Heart right ventricle (tissue), 16 donors: ENCODE measurements around the gene TARP.

ENCODE experiments used
- ATAC-seq, 8 donors: fragments of 200-7000 bp; cut with Tn5 transposase; one replicate each; pipeline ENCODE4 v1.9.1; 2020; ENCODE audit warnings: mild to moderate bottlenecking in 8 of 8, moderate library complexity in 8 of 8, moderate number of reproducible peaks in 1 of 8
- DNase-seq, 2 donors: peaks; one replicate each; pipeline ENCODE4 v3.0.0-alpha.2; 2020
- H3K27ac ChIP-seq, 10 donors: fragments of 200-600 bp; sonication (generic) in 2 of 10; one replicate each; pipeline versions ENCODE4 v1.5.0 to v1.8.0; 2020 to 2022; ENCODE audit warnings: mild to moderate bottlenecking in 3 of 10
- H3K27me3 ChIP-seq, 7 donors: fragments of 200-600 bp; one replicate each; pipeline ENCODE4 v1.8.0; 2021 to 2022; ENCODE audit warnings: mild to moderate bottlenecking in 2 of 7
- H3K36me3 ChIP-seq, 9 donors: fragments of 200-600 bp; sonication (generic) in 1 of 9; one replicate each; pipeline versions ENCODE4 v1.5.0 to v1.8.0; 2020 to 2022; ENCODE audit warnings: mild to moderate bottlenecking in 2 of 9
- H3K4me1 ChIP-seq, 9 donors: fragments of 200-600 bp; sonication (generic) in 1 of 9; one replicate each; pipeline versions ENCODE4 v1.5.0 to v1.8.0; 2020 to 2022; ENCODE audit warnings: mild to moderate bottlenecking in 4 of 9
- H3K4me3 ChIP-seq, 10 donors: fragments of 200-600 bp; sonication (generic) in 2 of 10; one replicate each; pipeline versions ENCODE4 v1.5.0 to v1.8.0; 2020 to 2022; ENCODE audit warnings: mild to moderate bottlenecking in 7 of 10, moderate library complexity in 2 of 10
- H3K9me3 ChIP-seq, 11 donors: fragments of 200-600 bp in 10 of 11; sonication (generic) in 2 of 11; one replicate each; pipeline versions ENCODE4 v1.5.0 to v1.8.0; 2013 to 2022; ENCODE audit warnings: mild to moderate bottlenecking in 2 of 11, control low read depth in 1 of 11, moderate library complexity in 1 of 11
- CTCF ChIP-seq, 9 donors: fragments of 200-600 bp; sonication (generic) in 2 of 9; IDR thresholded peaks; one replicate each; pipeline versions ENCODE4 v1.5.0 to v1.8.0; 2021 to 2022; ENCODE audit warnings: antibody characterized with exemption in 9 of 9, mild to moderate bottlenecking in 5 of 9, moderate library complexity in 1 of 9
- WGBS, 2 donors: extraction: QIAGEN DNeasy Blood & Tissue Kit; methylation state at CpG; one replicate each; pipeline ENCODE4 v1.1.7; 2013; ENCODE audit warnings: inconsistent platforms in 1 of 2; 5-methylcytosine and 5-hydroxymethylcytosine counted together
- intact Hi-C, 10 donors: fragments of 100-400 bp; cut with DNase I; formaldehyde crosslinking; loops; one replicate each; pipeline versions ENCODE4 v1.11.1 to v1.14.2; 2022
- donor health status: Arrhythmogenic right ventricular cardiomyopathy.
- donor health status: ischemic (EF 13 %, LVEDD 7.1; RV severe dilation, severe dysfunction).
- donor health status: healthy with polysubstance abuse.
- donor health status: DM: no; HTN: yes; CAD: no.
- donor health status: DM: no; HTN: no; CAD: no.
- donor health status: ischemic (EF 25% LVEDD 6.9; RV normal size, moderate dysfunction).
- donor health status: ischemic (EF 25% LVEDD 5.7; RV mildly dilated, moderate dysfunction).
- donor health status: healthy.
- donor health status: DM: yes; HTN: yes; CAD: no.
- donor health status: Ischemic cardiomyopathy.
- donor health status: ischemic (EF 35%, LVEDD 5.7; RV mildly dilated, moderate dysfunction).
- donor health status: nonischemic (EF 11% LVEDD 7.7; RV severe dilation, severe dysfunction).
- donor health status: DM: yes; HTN: yes; CAD: no.
- donor health status: PGD.
- donor health status: ischemic (EF 29% LVEDD 5.4; RV normal size, mild dysfunction).
- donor health status: nonischemic (EF 23%, LVEDD 6.1; RV moderate dilation, normal function).

Gene TARP

GRCh38 chr7:38312821-38313220 is 39.4 kb upstream of the TARP start:
- H3K9me3 ChIP-seq: no peaks in the 10 kb centered on the region
- 56 to 78% methylated on average over 2 of the region's 2 CpGs for WGBS, 2 donors
- H3K4me1 ChIP-seq: peaks cover 0 to 52% (median 25%) of the 10 kb centered on the region in 9 donors
- no peak for DNase-seq
- H3K27ac ChIP-seq: peak overlapping the region in 8 of 10 donors; percentile 15 to 84 (median 52)
- H3K27me3 ChIP-seq: peaks cover 0 to 4% (median 0%) of the 10 kb centered on the region in 7 donors
- H3K4me3 ChIP-seq: peak overlapping the region in 1 of 10 donors; percentile 7
- TF ChIP-seq CTCF (IDR thresholded peaks at IDR 0.05): no peak
- intact Hi-C loops: loop anchor here in 2 of 10 donors (10.0 kb wide), 2 partner anchors 88 to 208 kb away; no protein-coding TSS in a partner anchor
- no peaks in the 10 kb centered on the region for H3K36me3 ChIP-seq
- peak in 3 of 8 donors; percentile 46 to 63 (median 56) for ATAC-seq

GRCh38 chr7:38311329-38311937 is 38.0 kb upstream of the TARP start:
- H3K36me3 ChIP-seq: no peaks in the 10 kb centered on the region
- ATAC-seq (peak; percentile 61 to 86 (median 74)), DNase-seq (peak in 1 of 2 donors; percentile 59)
- peaks cover 0 to 4% (median 0%) of the 10 kb centered on the region in 7 donors for H3K27me3 ChIP-seq
- 24 to 31% methylated on average over 38 of the region's 38 CpGs for WGBS, 2 donors
- peak overlapping the region in 4 of 10 donors; percentile 1 to 84 (median 74) for H3K27ac ChIP-seq
- H3K4me1 ChIP-seq: peaks cover 0 to 50% (median 25%) of the 10 kb centered on the region in 9 donors
- no peak for TF ChIP-seq CTCF (IDR thresholded peaks at IDR 0.05)
- H3K9me3 ChIP-seq: peaks cover 0 to 4% (median 0%) of the 10 kb centered on the region in 11 donors
- peak overlapping the region; percentile 20 to 63 (median 54) for H3K4me3 ChIP-seq
- intact Hi-C loops: loop anchor here in 2 of 10 donors (10.0 kb wide), 2 partner anchors 87 to 207 kb away; no protein-coding TSS in a partner anchor

- no peak for TF ChIP-seq CTCF (IDR thresholded peaks at IDR 0.05)
- Histone ChIP-seq H3K36me3 (no peaks in the 10 kb centered on the region), H3K4me3 (peak overlapping the region in 7 of 10 donors; percentile 49 to 63 (median 56)), H3K9me3 (peaks cover 0 to 4% (median 0%) of the 10 kb centered on the region in 11 donors), H3K4me1 (peaks cover 0 to 50% (median 25%) of the 10 kb centered on the region in 9 donors), H3K27me3 (peaks cover 0 to 4% (median 0%) of the 10 kb centered on the region in 7 donors), H3K27ac (peak overlapping the region in 3 of 10 donors; percentile 73 to 84 (median 76))
- DNase-seq (peak; percentile 11 to 56), ATAC-seq (peak in 6 of 8 donors; percentile 37 to 67 (median 45))
- intact Hi-C loops: loop anchor here in 2 of 10 donors (10.0 kb wide), 2 partner anchors 86 to 206 kb away; no protein-coding TSS in a partner anchor
- 55 to 57% methylated on average over 6 of the region's 6 CpGs for WGBS, 2 donors
These were observed 37.2 kb upstream of the TARP start for GRCh38 chr7:38310591-38311101.

- Histone ChIP-seq H3K9me3 (peaks cover 0 to 4% (median 0%) of the 10 kb centered on the region in 11 donors), H3K4me1 (peaks cover 0 to 50% (median 25%) of the 10 kb centered on the region in 9 donors), H3K4me3 (no peak overlapping the region), H3K27ac (peak overlapping the region in 1 of 10 donors; percentile 84), H3K36me3 (no peaks in the 10 kb centered on the region), H3K27me3 (peaks cover 0 to 4% (median 0%) of the 10 kb centered on the region in 7 donors)
- no peak for DNase-seq
- ATAC-seq: no peak
- TF ChIP-seq CTCF (IDR thresholded peaks at IDR 0.05): no peak
- 94 to 97% methylated on average over 5 of the region's 5 CpGs for WGBS, 2 donors
- intact Hi-C loops: no loop called here
These were observed 36.1 kb upstream of the TARP start for GRCh38 chr7:38309555-38309954.
